ENCODE results near the gene SAMD8.
A peak's percentile ranks its signal among the peaks of the same experiment; 100 is the strongest.
"Not testable (repeated sequence)": the region's sequence is repeated elsewhere in the genome, so short reads cannot be mapped to it uniquely, and the experiment has no call there.

Gene SAMD8

GRCh38 chr10:75143353-75143752, 31.9 kb downstream of the SAMD8 start:
- DNase-seq, result no peak

GRCh38 chr10:75145590-75145989, 34.1 kb downstream of the SAMD8 start:
- no peak for DNase-seq

- no peak for DNase-seq
These were observed 35.3 kb downstream of the SAMD8 start for GRCh38 chr10:75146780-75147179.

- no peak for DNase-seq
These were observed 39.2 kb downstream of the SAMD8 start for GRCh38 chr10:75150656-75151055.

- no peak for DNase-seq
These were observed 48.1 kb downstream of the SAMD8 start for GRCh38 chr10:75159519-75159918.

GRCh38 chr10:75165684-75166622, 54.5 kb downstream of the SAMD8 start:
- DNase-seq, result no peak

- no peak for DNase-seq
These were observed 55.1 kb downstream of the SAMD8 start for GRCh38 chr10:75166623-75166972.

GRCh38 chr10:75168275-75168674, 56.8 kb downstream of the SAMD8 start:
- DNase-seq, result no peak

- DNase-seq, result no peak
These were observed 58.8 kb downstream of the SAMD8 start for GRCh38 chr10:75170215-75170614.

- DNase-seq, result no peak
These were observed 63.6 kb downstream of the SAMD8 start for GRCh38 chr10:75175046-75175445.

- no peak for DNase-seq
These were observed 64.6 kb downstream of the SAMD8 start for GRCh38 chr10:75176046-75176445.

GRCh38 chr10:75176736-75177135, 65.3 kb downstream of the SAMD8 start:
- no peak for DNase-seq

GRCh38 chr10:75179657-75180177, 68.3 kb downstream of the SAMD8 start:
- DNase-seq, result no peak

- DNase-seq, result no peak
These were observed 69.1 kb downstream of the SAMD8 start for GRCh38 chr10:75180592-75180991.

- no peak for DNase-seq
These were observed 69.6 kb downstream of the SAMD8 start for GRCh38 chr10:75181073-75181472.

GRCh38 chr10:75186310-75186709, 74.9 kb downstream of the SAMD8 start:
- no peak for DNase-seq

GRCh38 chr10:75187961-75188426, 76.5 kb downstream of the SAMD8 start:
- DNase-seq, result peak; percentile 63 to 67

GRCh38 chr10:75188522-75188921, 77.1 kb downstream of the SAMD8 start:
- DNase-seq, result not testable (repeated sequence)

- DNase-seq, result no peak
These were observed 78.0 kb downstream of the SAMD8 start for GRCh38 chr10:75189266-75190096.

GRCh38 chr10:75191821-75192568, 80.5 kb downstream of the SAMD8 start:
- DNase-seq, result peak in 1 of 2 experiments; percentile 16

GRCh38 chr10:75194625-75195024, 83.2 kb downstream of the SAMD8 start:
- not testable (repeated sequence) for DNase-seq

- DNase-seq, result no peak
These were observed 83.7 kb downstream of the SAMD8 start for GRCh38 chr10:75195035-75195763.

Data from activated T-cell treated with anti-CD3 and anti-CD28 coated beads, Interleukin-2, amount 50 U/mL, for 48 hours (primary cell).